HCT116 (cell line): ENCODE data around the gene KIF1A. TPM values are rescaled to one million over a fixed set of nuclear protein-coding genes. Genes with fewer than 3 reads are reported as not detected.

Experiments
- ATAC-seq: fragments of 200-7000 bp; cut with Tn5 transposase; 2 replicates; pipeline ENCODE4 v1.9.1; 2020; ENCODE audit warnings: mild to moderate bottlenecking, moderate library complexity
- BruUV-seq: library from RNA; stranded (reverse); fragments of 400-500 nt; replicated peaks from 2 replicates; lab custom pipeline; 2021; lab: Mats Ljungman, UMichigan
- CTCF ChIA-PET: fragments of 300-600 bp; sonication (Branson Sonifier 250); formaldehyde crosslinking; loops from one replicate; lab custom pipeline; 2021; ENCODE audit warnings: antibody characterized with exemption; lab: Charles Lee
- POLR2A ChIA-PET: fragments of 300-600, 350-600 bp; sonication (Branson Sonifier 250); formaldehyde crosslinking; loops from one replicate; lab custom pipeline; 2021; ENCODE audit warnings: antibody characterized with exemption; lab: Charles Lee
- RAD21 ChIA-PET, 2 experiments: fragments of 300-600 bp; sonication (Branson Sonifier 250); formaldehyde crosslinking; loops; one replicate each; lab custom pipeline; 2023; ENCODE audit warnings: low total read pairs in 2 of 2; ENCODE audit not compliant: uncharacterized antibody in 2 of 2, unreplicated experiment in 2 of 2, low non-redundant PET in 1 of 2; lab: Charles Lee
- DNase-seq: peaks from one replicate; pipeline ENCODE4 v3.0.0-alpha.2; 2010; ENCODE audit warnings: low read depth, low spot score
- H2AFZ ChIP-seq: fragments of 200-600 bp; shearing (Covaris generic), sonication (generic); 2 replicates; pipeline ENCODE4 v1.6.1; 2017; ENCODE audit warnings: low read depth, mixed run types, mixed read lengths, antibody characterized with exemption, low read length; ENCODE audit not compliant: poor library complexity, severe bottlenecking
- H3K27ac ChIP-seq: 2 replicates; pipeline ENCODE4 v1.5.1; 2012; ENCODE audit warnings: low read depth, low read length
- H3K27me3 ChIP-seq: fragments of 200-600 bp; sonication (generic); 2 replicates; pipeline ENCODE4 v1.6.1; 2016; ENCODE audit warnings: mixed run types, low read length, mixed read lengths; ENCODE audit not compliant: insufficient read depth
- H3K36me3 ChIP-seq, 2 experiments: fragments of 200-500 bp in 1 of 2; fragments of 200-600 bp in 1 of 2; sonication (Bioruptor generic) in 1 of 2; sonication (generic) in 1 of 2; 2 replicates each; pipeline versions ENCODE4 v1.5.1 to v1.6.1; 2014 to 2016; ENCODE audit warnings: low read length in 2 of 2, inconsistent platforms in 1 of 2, mixed read lengths in 1 of 2, mixed run types in 1 of 2; ENCODE audit not compliant: insufficient read depth in 2 of 2, control insufficient read depth in 1 of 2
- H3K4me1 ChIP-seq, 2 experiments: fragments of 200-600 bp in 1 of 2; sonication (generic) in 1 of 2; 2 replicates each; pipeline versions ENCODE4 v1.5.1 to v1.6.1; 2012 to 2017; ENCODE audit warnings: low read length in 2 of 2, inconsistent platforms in 1 of 2, mild to moderate bottlenecking in 1 of 2, mixed read lengths in 1 of 2, mixed run types in 1 of 2, moderate library complexity in 1 of 2; ENCODE audit not compliant: insufficient read depth in 2 of 2, control insufficient read depth in 1 of 2
- H3K4me2 ChIP-seq: fragments of 200-600 bp; sonication (generic); 2 replicates; pipeline ENCODE4 v1.6.1; 2017; ENCODE audit warnings: mixed run types, low read length, mixed read lengths
- H3K4me3 ChIP-seq, 2 experiments: fragments of 200-600 bp in 1 of 2; sonication (generic) in 1 of 2; replicated peaks in 1 of 2; 2 replicates each; pipeline ENCODE4 v1.5.1; 2011 to 2016; ENCODE audit warnings: low read length in 2 of 2, control low read depth in 1 of 2, low read depth in 1 of 2, mild to moderate bottlenecking in 1 of 2, mixed read lengths in 1 of 2, mixed run types in 1 of 2
- H3K79me2 ChIP-seq: fragments of 200-600 bp; sonication (generic); 2 replicates; pipeline ENCODE4 v1.6.1; 2017; ENCODE audit warnings: mild to moderate bottlenecking, mixed run types, low read length, moderate library complexity, mixed read lengths; ENCODE audit not compliant: insufficient read depth
- H3K9ac ChIP-seq: fragments of 200-600 bp; sonication (generic); 2 replicates; pipeline ENCODE4 v1.6.1; 2016; ENCODE audit warnings: low read length, mixed read lengths
- H3K9me2 ChIP-seq: fragments of 200-600 bp; sonication (generic), shearing (Covaris generic); 2 replicates; pipeline ENCODE4 v1.6.1; 2017; ENCODE audit warnings: mixed run types, mild to moderate bottlenecking, moderate library complexity; ENCODE audit not compliant: insufficient read depth
- H3K9me3 ChIP-seq, 2 experiments: fragments of 200-500 bp in 1 of 2; fragments of 200-600 bp in 1 of 2; sonication (Bioruptor generic) in 1 of 2; sonication (generic) in 1 of 2; 2 replicates each; pipeline ENCODE4 v1.6.1; 2014 to 2017; ENCODE audit warnings: low read length in 2 of 2, mixed read lengths in 2 of 2, inconsistent platforms in 1 of 2, low read depth in 1 of 2, mild to moderate bottlenecking in 1 of 2, mixed run types in 1 of 2, moderate library complexity in 1 of 2; ENCODE audit not compliant: control insufficient read depth in 1 of 2, insufficient read depth in 1 of 2
- H4K20me1 ChIP-seq: fragments of 200-600 bp; sonication (generic), shearing (Covaris generic); 2 replicates; pipeline ENCODE4 v1.6.1; 2017; ENCODE audit warnings: mixed run types, mild to moderate bottlenecking, moderate library complexity; ENCODE audit not compliant: insufficient read depth
- ATF3 ChIP-seq: IDR thresholded peaks from 2 replicates; pipeline ENCODE4 v1.6.1; 2012
- CEBPB ChIP-seq: IDR thresholded peaks from 2 replicates; pipeline ENCODE4 v1.6.1; 2012; ENCODE audit warnings: low read depth
- CTCF ChIP-seq, 3 experiments: fragments of 200-600 bp in 1 of 3; sonication (generic) in 1 of 3; IDR thresholded peaks in 2 of 3; conservative IDR thresholded peaks in 1 of 3; 2 replicates each; pipeline ENCODE4 v1.5.1; 2012 to 2017; ENCODE audit warnings: low read depth in 2 of 3, low read length in 2 of 3, antibody characterized with exemption in 1 of 3, borderline replicate concordance in 1 of 3, control low read depth in 1 of 3, mild to moderate bottlenecking in 1 of 3, mixed read lengths in 1 of 3, mixed run types in 1 of 3, moderate library complexity in 1 of 3; ENCODE audit not compliant: insufficient read depth in 1 of 3
- EGR1 ChIP-seq: IDR thresholded peaks from 2 replicates; pipeline ENCODE4 v1.6.1; 2012; ENCODE audit warnings: low read depth
- ELF1 ChIP-seq: IDR thresholded peaks from 2 replicates; pipeline ENCODE4 v1.6.1; 2012; ENCODE audit warnings: low read depth, borderline replicate concordance
- EZH2 ChIP-seq: fragments of 200-600 bp; sonication (generic); IDR thresholded peaks from 2 replicates; pipeline ENCODE4 v1.6.1; 2017; ENCODE audit warnings: antibody characterized with exemption, mixed run types
- EZH2phosphoT487 ChIP-seq: fragments of 200-600 bp; IDR thresholded peaks from 2 replicates; pipeline ENCODE4 v1.6.1; 2018; ENCODE audit warnings: antibody characterized with exemption, borderline replicate concordance
- FOSL1 ChIP-seq: IDR thresholded peaks from 2 replicates; pipeline ENCODE4 v1.6.1; 2012; ENCODE audit warnings: low read depth
- JUND ChIP-seq: IDR thresholded peaks from 2 replicates; pipeline ENCODE4 v1.6.1; 2012
- MAX ChIP-seq: IDR thresholded peaks from 2 replicates; pipeline ENCODE4 v1.6.1; 2012
- POLR2A ChIP-seq: IDR thresholded peaks from 2 replicates; pipeline ENCODE4 v1.7.0; 2011; ENCODE audit warnings: borderline replicate concordance; ENCODE audit not compliant: insufficient read depth, insufficient read length; ENCODE audit errors: extremely low read depth
- POLR2AphosphoS5 ChIP-seq: IDR thresholded peaks from 2 replicates; pipeline ENCODE4 v1.6.1; 2011; ENCODE audit warnings: mild to moderate bottlenecking, low read depth, low read length, moderate library complexity
- RAD21 ChIP-seq: IDR thresholded peaks from 2 replicates; pipeline ENCODE4 v1.6.1; 2012; ENCODE audit warnings: low read depth, mild to moderate bottlenecking
- SIN3A ChIP-seq: IDR thresholded peaks from 2 replicates; pipeline ENCODE4 v1.6.1; 2012; ENCODE audit warnings: low read depth
- SP1 ChIP-seq: IDR thresholded peaks from 2 replicates; pipeline ENCODE4 v1.6.1; 2012; ENCODE audit warnings: low read depth
- SRF ChIP-seq: IDR thresholded peaks from 2 replicates; pipeline ENCODE4 v1.6.1; 2012; ENCODE audit warnings: low read depth
- YY1 ChIP-seq: IDR thresholded peaks from 2 replicates; pipeline ENCODE4 v1.6.1; 2011; ENCODE audit warnings: low read length, low read depth, moderate library complexity, mild to moderate bottlenecking; ENCODE audit not compliant: insufficient replicate concordance; ENCODE audit errors: extremely low read depth
- ZBTB33 ChIP-seq: IDR thresholded peaks from 2 replicates; pipeline ENCODE4 v1.6.1; 2011; ENCODE audit warnings: mild to moderate bottlenecking, low read length, moderate library complexity; ENCODE audit not compliant: insufficient replicate concordance; ENCODE audit errors: extremely low read depth
- ZFX ChIP-seq: fragments of 450-650 bp; IDR thresholded peaks from 2 replicates; pipeline ENCODE4 v1.6.1; 2017
- ZNF274 ChIP-seq: fragments of 200-500 bp; sonication (Bioruptor generic); IDR thresholded peaks from 2 replicates; pipeline ENCODE4 v1.6.1; 2014; ENCODE audit warnings: mild to moderate bottlenecking, low read depth, low read length, inconsistent platforms
- intact Hi-C: fragments of 100-400 bp; cut with micrococcal nuclease; formaldehyde crosslinking; loops from 2 replicates; pipeline ENCODE4 v1.10.0; 2022
- total RNA-seq: library from RNA; stranded (reverse); gene quantifications from one replicate; pipeline ENCODE4 v1.2.1, GENCODE V29; 2021; ENCODE audit not compliant: unreplicated experiment

KIF1A gene
- total RNA-seq, 1 experiment from 2014 or later = 0.27 TPM

- ChIA-PET CTCF (no interaction called here), POLR2A (no interaction called here), RAD21 (no interaction called here)
- intact Hi-C loops = no loop called here
- H4K20me1 ChIP-seq = no peaks in the 10 kb centered on the region
- no peak for DNase-seq
- no peak overlapping the region for H3K9ac ChIP-seq
- no peak overlapping the region for H3K27ac ChIP-seq
- H3K4me3 ChIP-seq = no peak overlapping the region
- no peaks in the 10 kb centered on the region for H3K79me2 ChIP-seq
- H3K4me2 ChIP-seq = no peak overlapping the region
- H3K27me3 ChIP-seq = no peaks in the 10 kb centered on the region
- no TSS peak for BruUV-seq
- H2AFZ ChIP-seq = no peak overlapping the region
- H3K4me1 ChIP-seq = no peaks in the 10 kb centered on the region
- no peaks in the 10 kb centered on the region for H3K9me3 ChIP-seq
- H3K9me2 ChIP-seq = no peaks in the 10 kb centered on the region
- TF ChIP-seq SIN3A (no peak), SP1 (no peak), ATF3 (no peak), FOSL1 (no peak), EGR1 (no peak), JUND (no peak), MAX (no peak), EZH2 (no peak), CEBPB (no peak), RAD21 (no peak), ZBTB33 (no peak), EZH2phosphoT487 (no peak), POLR2A (no peak), POLR2AphosphoS5 (no peak), YY1 (no peak), SRF (no peak), ELF1 (no peak), ZFX (no peak), ZNF274 (no peak), CTCF (IDR thresholded peaks at IDR 0.05 in 2 of 3, conservative IDR thresholded peaks at IDR 0.05 in 1 of 3; ENCODE audit: borderline replicate concordance in 1 of 3, insufficient read depth in 1 of 3, low read depth in 2 of 3, low read length in 2 of 3) (no peak)
- no peaks in the 10 kb centered on the region for H3K36me3 ChIP-seq
- ATAC-seq = no peak
Measured at GRCh38 chr2:240686460-240686859, 133.6 kb downstream of the KIF1A start.
